Measurements from ENCODE around the gene CCDC116. TPM values are rescaled to one million over a fixed set of nuclear protein-coding genes. Genes with fewer than 3 reads are reported as not detected.
"Not testable (repeated sequence)": the region's sequence is repeated elsewhere in the genome, so short reads cannot be mapped to it uniquely, and the experiment has no call there.

CCDC116 gene
- total RNA-seq, 1 experiment from 2014 or later: 0.11 TPM

GRCh38 chr22:21602579-21602978, 30.0 kb upstream of the CCDC116 start:
- Histone ChIP-seq H3K4me3 (ENCODE audit: low read length) (no peak overlapping the region), H3K79me2 (ENCODE audit: low read length) (peaks cover 90% of the 10 kb centered on the region), H3K9me2 (replicated peaks; ENCODE audit: insufficient read depth, low read length) (no peaks in the 10 kb centered on the region), H3K36me3 (ENCODE audit: insufficient read depth, low read length) (no peaks in the 10 kb centered on the region), H3K9me3 (ENCODE audit: low read length) (no peaks in the 10 kb centered on the region), H3K4me2 (ENCODE audit: low read depth, low read length, poor library complexity, severe bottlenecking) (no peak overlapping the region), H4K20me1 (ENCODE audit: insufficient read depth, low read depth, low read length) (peaks cover 33% of the 10 kb centered on the region), H3K27me3 (ENCODE audit: low read length) (no peaks in the 10 kb centered on the region), H3K4me1 (ENCODE audit: low read length) (peaks cover 16% of the 10 kb centered on the region), H3K27ac (ENCODE audit: low read length) (no peak overlapping the region), H3K9ac (ENCODE audit: low read length) (no peak overlapping the region), H2AFZ (ENCODE audit: low read length) (no peak overlapping the region)
- no peak for DNase-seq

- Histone ChIP-seq H3K4me3 (ENCODE audit: low read length) (no peak overlapping the region), H2AFZ (ENCODE audit: low read length) (no peak overlapping the region), H3K36me3 (ENCODE audit: insufficient read depth, low read length) (no peaks in the 10 kb centered on the region), H3K9me3 (ENCODE audit: low read length) (no peaks in the 10 kb centered on the region), H3K9me2 (replicated peaks; ENCODE audit: insufficient read depth, low read length) (no peaks in the 10 kb centered on the region), H3K4me1 (ENCODE audit: low read length) (peaks cover 16% of the 10 kb centered on the region), H3K9ac (ENCODE audit: low read length) (no peak overlapping the region), H3K79me2 (ENCODE audit: low read length) (peaks cover 90% of the 10 kb centered on the region), H3K4me2 (ENCODE audit: low read depth, low read length, poor library complexity, severe bottlenecking) (no peak overlapping the region), H3K27me3 (ENCODE audit: low read length) (no peaks in the 10 kb centered on the region), H3K27ac (ENCODE audit: low read length) (no peak overlapping the region), H4K20me1 (ENCODE audit: insufficient read depth, low read depth, low read length) (peaks cover 29% of the 10 kb centered on the region)
- DNase-seq: peak; percentile 46
Observed at GRCh38 chr22:21603973-21604372, 28.6 kb upstream of the CCDC116 start.

GRCh38 chr22:21605887-21606564, 26.5 kb upstream of the CCDC116 start:
- Histone ChIP-seq H3K36me3 (ENCODE audit: insufficient read depth, low read length) (no peaks in the 10 kb centered on the region; the same call in 1 of the 2 replicates), H3K79me2 (ENCODE audit: low read length) (peaks cover 87% of the 10 kb centered on the region), H3K9ac (ENCODE audit: low read length) (no peak overlapping the region), H3K27me3 (ENCODE audit: low read length) (no peaks in the 10 kb centered on the region), H3K9me2 (replicated peaks; ENCODE audit: insufficient read depth, low read length) (no peaks in the 10 kb centered on the region), H2AFZ (ENCODE audit: low read length) (no peak overlapping the region), H3K9me3 (ENCODE audit: low read length) (no peaks in the 10 kb centered on the region), H3K27ac (ENCODE audit: low read length) (no peak overlapping the region), H3K4me2 (ENCODE audit: low read depth, low read length, poor library complexity, severe bottlenecking) (no peak overlapping the region), H3K4me1 (ENCODE audit: low read length) (peaks cover 16% of the 10 kb centered on the region), H4K20me1 (ENCODE audit: insufficient read depth, low read depth, low read length) (peaks cover 21% of the 10 kb centered on the region), H3K4me3 (ENCODE audit: low read length) (no peak overlapping the region)
- DNase-seq: no peak

GRCh38 chr22:21606775-21607174, 25.8 kb upstream of the CCDC116 start:
- Histone ChIP-seq H3K79me2 (ENCODE audit: low read length) (peaks cover 89% of the 10 kb centered on the region), H3K27ac (ENCODE audit: low read length) (no peak overlapping the region), H3K9ac (ENCODE audit: low read length) (no peak overlapping the region)

GRCh38 chr22:21609556-21610157, 22.9 kb upstream of the CCDC116 start:
- DNase-seq; H3K4me3 ChIP-seq (ENCODE audit: low read length); H3K9me2 ChIP-seq (replicated peaks; ENCODE audit: insufficient read depth, low read length); H3K27me3 ChIP-seq (ENCODE audit: low read length); H3K9me3 ChIP-seq (ENCODE audit: low read length); H3K9ac ChIP-seq (ENCODE audit: low read length); H2AFZ ChIP-seq (ENCODE audit: low read length); H3K4me2 ChIP-seq (ENCODE audit: low read depth, low read length, poor library complexity, severe bottlenecking); H3K27ac ChIP-seq (ENCODE audit: low read length): not testable (repeated sequence)
- peaks cover 13% of the 10 kb centered on the region for H3K4me1 ChIP-seq (ENCODE audit: low read length)
- H4K20me1 ChIP-seq (ENCODE audit: insufficient read depth, low read depth, low read length): peaks cover 18% of the 10 kb centered on the region; the same call in 1 of the 2 replicates
- peaks cover 90% of the 10 kb centered on the region for H3K79me2 ChIP-seq (ENCODE audit: low read length)
- H3K36me3 ChIP-seq (ENCODE audit: insufficient read depth, low read length): peaks cover 16% of the 10 kb centered on the region; the same call in 1 of the 2 replicates

More at GRCh38 chr22:21606775-21607174, 25.8 kb upstream of the CCDC116 start:
- H3K9me2 ChIP-seq (replicated peaks; ENCODE audit: insufficient read depth, low read length): no peaks in the 10 kb centered on the region
- no peak overlapping the region for H3K4me2 ChIP-seq (ENCODE audit: low read depth, low read length, poor library complexity, severe bottlenecking)
- no peak for DNase-seq
- no peaks in the 10 kb centered on the region for H3K9me3 ChIP-seq (ENCODE audit: low read length)
- H3K27me3 ChIP-seq (ENCODE audit: low read length): no peaks in the 10 kb centered on the region
- peaks cover 2% of the 10 kb centered on the region; the same call in 1 of the 2 replicates for H3K36me3 ChIP-seq (ENCODE audit: insufficient read depth, low read length)
- H4K20me1 ChIP-seq (ENCODE audit: insufficient read depth, low read depth, low read length): peaks cover 21% of the 10 kb centered on the region
- H3K4me3 ChIP-seq (ENCODE audit: low read length): no peak overlapping the region
- H2AFZ ChIP-seq (ENCODE audit: low read length): no peak overlapping the region
- H3K4me1 ChIP-seq (ENCODE audit: low read length): peaks cover 16% of the 10 kb centered on the region

GRCh38 chr22:21611210-21611977, 21.2 kb upstream of the CCDC116 start:
- H3K9me2 ChIP-seq (replicated peaks; ENCODE audit: insufficient read depth, low read length): no peaks in the 10 kb centered on the region
- peaks cover 85% of the 10 kb centered on the region for H3K79me2 ChIP-seq (ENCODE audit: low read length)
- peaks cover 14% of the 10 kb centered on the region; the same call in 1 of the 2 replicates for H4K20me1 ChIP-seq (ENCODE audit: insufficient read depth, low read depth, low read length)

GRCh38 chr22:21612858-21613257, 19.7 kb upstream of the CCDC116 start:
- Histone ChIP-seq H3K4me3 (ENCODE audit: low read length) (no peak overlapping the region), H3K79me2 (ENCODE audit: low read length) (peaks cover 78% of the 10 kb centered on the region), H3K27me3 (ENCODE audit: low read length) (no peaks in the 10 kb centered on the region), H3K9me2 (replicated peaks; ENCODE audit: insufficient read depth, low read length) (no peaks in the 10 kb centered on the region), H3K4me1 (ENCODE audit: low read length) (peaks cover 13% of the 10 kb centered on the region), H3K4me2 (ENCODE audit: low read depth, low read length, poor library complexity, severe bottlenecking) (no peak overlapping the region), H3K9me3 (ENCODE audit: low read length) (no peaks in the 10 kb centered on the region), H3K36me3 (ENCODE audit: insufficient read depth, low read length) (peaks cover 16% of the 10 kb centered on the region; the same call in 1 of the 2 replicates), H4K20me1 (ENCODE audit: insufficient read depth, low read depth, low read length) (peaks cover 11% of the 10 kb centered on the region; the same call in 1 of the 2 replicates), H2AFZ (ENCODE audit: low read length) (no peak overlapping the region), H3K9ac (ENCODE audit: low read length) (no peak overlapping the region), H3K27ac (ENCODE audit: low read length) (no peak overlapping the region)
- no peak for DNase-seq

More at GRCh38 chr22:21611210-21611977, 21.2 kb upstream of the CCDC116 start:
- Histone ChIP-seq H2AFZ (ENCODE audit: low read length) (no peak overlapping the region), H3K27ac (ENCODE audit: low read length) (no peak overlapping the region), H3K4me3 (ENCODE audit: low read length) (no peak overlapping the region), H3K9me3 (ENCODE audit: low read length) (no peaks in the 10 kb centered on the region), H3K27me3 (ENCODE audit: low read length) (no peaks in the 10 kb centered on the region), H3K36me3 (ENCODE audit: insufficient read depth, low read length) (peaks cover 16% of the 10 kb centered on the region; the same call in 1 of the 2 replicates), H3K4me1 (ENCODE audit: low read length) (peaks cover 13% of the 10 kb centered on the region), H3K4me2 (ENCODE audit: low read depth, low read length, poor library complexity, severe bottlenecking) (no peak overlapping the region), H3K9ac (ENCODE audit: low read length) (no peak overlapping the region)
- DNase-seq: no peak
